Measurements from ENCODE around the gene AIFM3. TPM values are rescaled to one million over a fixed set of nuclear protein-coding genes. Genes with fewer than 3 reads are reported as not detected.

AIFM3 gene
- total RNA-seq, 1 experiment from 2014 or later = 9.7 TPM

DNA sequence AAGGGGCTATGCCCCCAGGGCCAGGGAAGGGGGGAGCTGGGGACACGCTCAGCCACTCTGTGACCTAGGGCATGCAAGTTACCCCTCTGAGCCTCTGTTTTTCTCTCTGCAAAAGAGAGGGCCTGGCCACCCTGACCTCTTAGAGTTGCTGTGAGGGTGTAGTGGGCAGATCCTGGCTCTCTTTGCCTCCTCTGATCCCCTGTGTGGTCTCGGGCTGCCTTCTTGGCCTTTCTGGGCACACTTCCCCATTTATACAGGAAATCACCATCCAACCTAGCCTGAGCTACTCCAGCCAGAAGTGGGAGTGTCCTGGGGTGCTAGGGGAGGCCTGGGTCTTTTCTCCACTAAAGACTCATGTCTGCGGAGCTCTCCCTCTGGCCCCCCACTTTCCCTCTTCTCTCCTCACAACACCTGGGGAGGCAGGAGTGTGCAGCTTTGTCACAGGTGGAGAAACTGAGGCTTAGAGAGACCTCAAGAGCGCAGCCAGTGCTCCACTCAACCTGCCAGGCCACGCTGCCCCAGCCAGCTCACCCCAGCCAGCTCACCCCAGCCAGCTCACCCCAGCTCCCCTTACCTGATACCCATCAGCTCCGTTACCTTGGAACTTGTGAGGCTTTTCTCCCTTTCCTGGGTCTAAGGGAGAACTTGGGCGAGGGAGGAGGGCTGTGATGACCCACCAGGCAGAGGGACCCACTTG, 1.4 kb downstream of the AIFM3 start:
- no peak overlapping the region for H3K4me3 ChIP-seq (replicated peaks in 1 of 2; ENCODE audit: low read depth in 1 of 2, low read length in 2 of 2)
- H3K9me3 ChIP-seq (ENCODE audit: control insufficient read depth in 1 of 2, insufficient read depth in 1 of 2, low read depth in 1 of 2, low read length in 2 of 2) = no peaks in the 10 kb centered on the region
- H2AFZ ChIP-seq (ENCODE audit: low read depth, low read length, poor library complexity, severe bottlenecking) = no peak overlapping the region
- H3K36me3 ChIP-seq (ENCODE audit: control insufficient read depth in 1 of 2, insufficient read depth in 2 of 2, low read length in 2 of 2) = no peaks in the 10 kb centered on the region
- intact Hi-C loops (cut with micrococcal nuclease) = no loop called here
- no peak overlapping the region for H3K9ac ChIP-seq (ENCODE audit: low read length)
- H3K4me2 ChIP-seq (ENCODE audit: low read length) = no peak overlapping the region
- TF ChIP-seq EZH2phosphoT487 (IDR thresholded peaks at IDR 0.05; ENCODE audit: borderline replicate concordance) = no peak
- no peak for TF ChIP-seq JUND (IDR thresholded peaks at IDR 0.05)
- TF ChIP-seq SIN3A (IDR thresholded peaks at IDR 0.05; ENCODE audit: low read depth) = no peak
- no peak for TF ChIP-seq RAD21 (IDR thresholded peaks at IDR 0.05; ENCODE audit: low read depth)
- TF ChIP-seq ZNF274 (IDR thresholded peaks at IDR 0.05; ENCODE audit: low read depth, low read length) = no peak
- no peak for TF ChIP-seq CEBPB (IDR thresholded peaks at IDR 0.05; ENCODE audit: low read depth)
- TF ChIP-seq SRF (IDR thresholded peaks at IDR 0.05; ENCODE audit: low read depth) = no peak
- no peak for TF ChIP-seq EGR1 (IDR thresholded peaks at IDR 0.05; ENCODE audit: low read depth)
- TF ChIP-seq EZH2 (IDR thresholded peaks at IDR 0.05) = no peak
- TF ChIP-seq ELF1 (IDR thresholded peaks at IDR 0.05; ENCODE audit: borderline replicate concordance, low read depth) = no peak
- TF ChIP-seq FOSL1 (IDR thresholded peaks at IDR 0.05; ENCODE audit: low read depth) = no peak
- TF ChIP-seq YY1 (IDR thresholded peaks at IDR 0.05; ENCODE audit: extremely low read depth, insufficient replicate concordance, low read depth, low read length) = no peak
- no peak for TF ChIP-seq POLR2AphosphoS5 (IDR thresholded peaks at IDR 0.05; ENCODE audit: low read depth, low read length)
- TF ChIP-seq, protein P1, sequence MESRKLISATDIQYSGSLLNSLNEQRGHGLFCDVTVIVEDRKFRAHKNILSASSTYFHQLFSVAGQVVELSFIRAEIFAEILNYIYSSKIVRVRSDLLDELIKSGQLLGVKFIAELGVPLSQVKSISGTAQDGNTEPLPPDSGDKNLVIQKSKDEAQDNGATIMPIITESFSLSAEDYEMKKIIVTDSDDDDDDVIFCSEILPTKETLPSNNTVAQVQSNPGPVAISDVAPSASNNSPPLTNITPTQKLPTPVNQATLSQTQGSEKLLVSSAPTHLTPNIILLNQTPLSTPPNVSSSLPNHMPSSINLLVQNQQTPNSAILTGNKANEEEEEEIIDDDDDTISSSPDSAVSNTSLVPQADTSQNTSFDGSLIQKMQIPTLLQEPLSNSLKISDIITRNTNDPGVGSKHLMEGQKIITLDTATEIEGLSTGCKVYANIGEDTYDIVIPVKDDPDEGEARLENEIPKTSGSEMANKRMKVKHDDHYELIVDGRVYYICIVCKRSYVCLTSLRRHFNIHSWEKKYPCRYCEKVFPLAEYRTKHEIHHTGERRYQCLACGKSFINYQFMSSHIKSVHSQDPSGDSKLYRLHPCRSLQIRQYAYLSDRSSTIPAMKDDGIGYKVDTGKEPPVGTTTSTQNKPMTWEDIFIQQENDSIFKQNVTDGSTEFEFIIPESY (IDR thresholded peaks at IDR 0.05; ENCODE audit: extremely low read depth, insufficient replicate concordance, low read length) = no peak
- TF ChIP-seq SP1 (IDR thresholded peaks at IDR 0.05; ENCODE audit: low read depth) = no peak
- TF ChIP-seq TCF7L2 (IDR thresholded peaks at IDR 0.05; ENCODE audit: borderline replicate concordance, extremely low read depth, insufficient read depth, insufficient read length) = no peak
- no peak for TF ChIP-seq CBX3 (IDR thresholded peaks at IDR 0.05; ENCODE audit: low read depth)
- no peak for TF ChIP-seq ZFX (IDR thresholded peaks at IDR 0.05)
- no peak for TF ChIP-seq POLR2A (IDR thresholded peaks at IDR 0.05; ENCODE audit: borderline replicate concordance, extremely low read depth, insufficient read depth, insufficient read length)
- TF ChIP-seq, protein P2, sequence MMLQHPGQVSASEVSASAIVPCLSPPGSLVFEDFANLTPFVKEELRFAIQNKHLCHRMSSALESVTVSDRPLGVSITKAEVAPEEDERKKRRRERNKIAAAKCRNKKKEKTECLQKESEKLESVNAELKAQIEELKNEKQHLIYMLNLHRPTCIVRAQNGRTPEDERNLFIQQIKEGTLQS (IDR thresholded peaks at IDR 0.05) = no peak
- ChIA-PET CTCF (no interaction called here), RAD21 (ENCODE audit: low non-redundant PET in 1 of 2, low total read pairs in 2 of 2, uncharacterized antibody in 2 of 2, unreplicated experiment in 2 of 2) (no interaction called here), POLR2A (interaction anchor here (1.3 to 3.8 kb wide), 2 partner anchors 11 to 14 kb away, joined by 6 to 9 read pairs; partner anchors contain the start of gene LZTR1)
- H3K79me2 ChIP-seq (ENCODE audit: insufficient read depth, low read length) = no peaks in the 10 kb centered on the region
- H3K27me3 ChIP-seq (ENCODE audit: insufficient read depth, low read length) = no peaks in the 10 kb centered on the region
- peaks cover 0 to 4% of the 10 kb centered on the region in 2 experiments; a peak in 1 of 4 replicates for H3K4me1 ChIP-seq (ENCODE audit: control insufficient read depth in 1 of 2, insufficient read depth in 2 of 2, low read length in 2 of 2)
- H4K20me1 ChIP-seq (ENCODE audit: insufficient read depth) = no peaks in the 10 kb centered on the region
- no peak for ATAC-seq
- no peak for DNase-seq (ENCODE audit: low read depth, low spot score)
- no TSS peak for BruUV-seq (replicated peaks)
- no peaks in the 10 kb centered on the region for H3K9me2 ChIP-seq (ENCODE audit: insufficient read depth)
- no peak overlapping the region for H3K27ac ChIP-seq (ENCODE audit: low read depth, low read length)
